CD8-positive, alpha-beta memory T cell (primary cell): Measurements from ENCODE around the gene HSPB1. TPM values are rescaled to one million over a fixed set of nuclear protein-coding genes. Genes with fewer than 3 reads are reported as not detected.

Experiments
- CTCF ChIA-PET: fragments of 350-600 bp; sonication (Branson Sonifier 250); formaldehyde crosslinking; loops from one replicate; lab custom pipeline; 2021; ENCODE audit warnings: antibody characterized with exemption; lab: Charles Lee
- POLR2A ChIA-PET: fragments of 350-600 bp; sonication (Branson Sonifier 250); formaldehyde crosslinking; loops from one replicate; lab custom pipeline; 2021; ENCODE audit warnings: antibody characterized with exemption; lab: Charles Lee
- DNase-seq, 5 donors: peaks; one replicate each; pipeline versions ENCODE4 v3.0.0 to v3.0.0-alpha.2; 2020 to 2022; ENCODE audit warnings: mixed read lengths in 1 of 5
- H3K27ac ChIP-seq: one replicate; pipeline ENCODE4 v1.7.0; 2013; ENCODE audit warnings: low read depth, mild to moderate bottlenecking, low read length, moderate library complexity
- H3K27me3 ChIP-seq: 2 replicates; pipeline ENCODE4 v1.7.0; 2013; ENCODE audit warnings: low read length, mild to moderate bottlenecking; ENCODE audit not compliant: insufficient read depth, poor library complexity, severe bottlenecking
- H3K36me3 ChIP-seq: 2 replicates; pipeline ENCODE4 v1.7.0; 2013; ENCODE audit warnings: mild to moderate bottlenecking, low read length, moderate library complexity; ENCODE audit not compliant: insufficient read depth
- H3K4me1 ChIP-seq: 2 replicates; pipeline ENCODE4 v1.7.0; 2013; ENCODE audit warnings: mild to moderate bottlenecking, low read length, moderate library complexity; ENCODE audit not compliant: insufficient read depth
- H3K4me3 ChIP-seq: 2 replicates; pipeline ENCODE4 v1.7.0; 2013; ENCODE audit warnings: mild to moderate bottlenecking, low read length
- H3K9me3 ChIP-seq: 2 replicates; pipeline ENCODE4 v1.7.0; 2013; ENCODE audit warnings: mild to moderate bottlenecking, low read length
- H3K27ac Mint-ChIP-seq, 8 donors: one replicate each; pipeline ENCODE4 v1.8.0; 2020 to 2021; ENCODE audit warnings: mixed read lengths in 8 of 8, mild to moderate bottlenecking in 6 of 8, inconsistent platforms in 3 of 8, moderate library complexity in 3 of 8
- H3K27me3 Mint-ChIP-seq, 2 donors: one replicate each; pipeline ENCODE4 v1.8.0; 2020 to 2021; ENCODE audit warnings: mixed read lengths in 2 of 2, mild to moderate bottlenecking in 1 of 2, moderate library complexity in 1 of 2
- H3K36me3 Mint-ChIP-seq, 3 donors: one replicate each; pipeline ENCODE4 v1.8.0; 2020 to 2021; ENCODE audit warnings: mixed read lengths in 3 of 3, inconsistent platforms in 1 of 3, mild to moderate bottlenecking in 1 of 3
- H3K4me1 Mint-ChIP-seq, 3 donors: one replicate each; pipeline ENCODE4 v1.8.0; 2020 to 2021; ENCODE audit warnings: mixed read lengths in 3 of 3, inconsistent platforms in 1 of 3, mild to moderate bottlenecking in 1 of 3
- H3K4me3 Mint-ChIP-seq, 7 donors: one replicate each; pipeline ENCODE4 v1.8.0; 2020 to 2021; ENCODE audit warnings: mixed read lengths in 7 of 7, mild to moderate bottlenecking in 6 of 7, moderate library complexity in 4 of 7, inconsistent platforms in 2 of 7
- H3K9me3 Mint-ChIP-seq, 5 donors: one replicate each; pipeline ENCODE4 v1.8.0; 2020 to 2022; ENCODE audit warnings: mixed read lengths in 5 of 5, mild to moderate bottlenecking in 3 of 5, moderate library complexity in 2 of 5, inconsistent platforms in 1 of 5
- polyA plus RNA-seq: library from polyadenylated mRNA; unstranded; fragments of 300-500 nt; fragmentation: Illumina TruSeq; gene quantifications from one replicate; pipeline ENCODE4 v1.2.3, GENCODE V29; 2021
- total RNA-seq, 2 experiments: library from RNA; stranded (reverse); gene quantifications; one replicate each; pipeline ENCODE4 v1.2.3, GENCODE V29; 2021

Gene HSPB1
- total and polyA plus RNA-seq, 3 experiments from 2014 or later = 74.7 to 84.1 (median 80.7) TPM

DNA sequence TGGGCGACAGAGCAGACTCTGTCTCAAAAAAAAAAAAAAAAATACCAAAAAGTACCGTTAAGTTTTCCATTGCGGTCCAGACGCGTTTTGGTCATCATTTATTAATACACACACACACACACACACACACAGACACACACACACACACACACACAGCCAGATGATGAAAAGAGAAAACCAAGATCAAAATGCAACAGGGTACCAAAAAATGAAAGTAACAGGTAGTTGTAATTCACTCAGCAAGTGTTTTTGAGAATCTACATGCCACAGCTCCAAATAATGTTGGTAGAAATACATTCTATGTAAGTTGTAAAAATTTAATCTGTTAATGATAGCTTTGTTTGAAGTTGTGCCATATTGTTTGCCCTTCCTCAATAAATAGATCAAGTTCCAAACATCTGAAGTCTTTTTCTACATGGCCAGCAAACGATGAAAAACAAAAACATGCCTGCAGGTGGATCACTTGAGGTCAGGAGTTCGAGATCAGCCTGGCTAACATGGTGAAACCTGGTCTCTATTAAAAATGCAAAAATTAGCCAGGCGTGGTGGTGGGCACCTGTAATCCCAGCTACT lies 46.9 kb downstream of the HSPB1 start:
- H3K27me3 ChIP-seq = no peaks in the 10 kb centered on the region
- no peaks in the 10 kb centered on the region for H3K9me3 ChIP-seq
- no peaks in the 10 kb centered on the region for H3K27me3 Mint-ChIP-seq
- no peaks in the 10 kb centered on the region for H3K9me3 Mint-ChIP-seq
- CTCF ChIA-PET = interaction anchor here (2.0 kb wide), 1 partner anchor 58 kb away, joined by 5 read pairs; no protein-coding TSS in a partner anchor
- peak overlapping the region in 1 of 8 donors; percentile 64 for H3K27ac Mint-ChIP-seq
- peaks cover 55 to 72% (median 69%) of the 10 kb centered on the region in 3 donors for H3K4me1 Mint-ChIP-seq
- peak overlapping the region in 1 of 7 donors; percentile 23 for H3K4me3 Mint-ChIP-seq
- no peak for DNase-seq
- H3K4me1 ChIP-seq = peaks cover 45% of the 10 kb centered on the region
- no peak overlapping the region for H3K27ac ChIP-seq
- POLR2A ChIA-PET = interaction anchor here (0.5 to 0.7 kb wide), 2 partner anchors 45 to 473 kb away, joined by 3 read pairs; no protein-coding TSS in a partner anchor
- peaks cover 8 to 57% (median 26%) of the 10 kb centered on the region in 3 donors for H3K36me3 Mint-ChIP-seq
- peaks cover 16% of the 10 kb centered on the region for H3K36me3 ChIP-seq
- H3K4me3 ChIP-seq = no peak overlapping the region

DNA sequence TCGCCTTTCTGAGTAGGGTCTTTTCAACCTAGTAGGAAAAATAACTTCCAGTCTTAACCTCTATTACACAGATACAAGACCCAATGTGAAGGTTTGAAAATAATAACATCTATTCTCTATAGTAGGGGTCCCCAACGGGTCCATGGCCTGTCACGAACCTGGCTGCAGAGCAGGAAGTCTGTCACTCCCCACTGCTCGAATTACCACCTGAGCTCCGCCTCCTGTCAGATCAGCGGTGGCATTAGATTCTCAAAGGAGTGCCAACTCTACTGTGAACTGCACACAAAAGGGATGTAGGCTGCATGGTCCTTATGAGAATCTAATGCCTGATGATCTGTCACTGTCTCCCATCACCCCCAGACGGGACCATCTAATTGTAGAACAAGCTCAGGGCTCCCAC lies 48.9 kb downstream of the HSPB1 start:
- CTCF ChIA-PET = interaction anchor here (1.1 to 2.0 kb wide), 2 partner anchors 60 to 173 kb away, joined by 3 to 5 read pairs; no protein-coding TSS in a partner anchor
- H3K4me1 ChIP-seq = peaks cover 54% of the 10 kb centered on the region
- H3K36me3 Mint-ChIP-seq = peaks cover 9 to 59% (median 27%) of the 10 kb centered on the region in 3 donors

DNA sequence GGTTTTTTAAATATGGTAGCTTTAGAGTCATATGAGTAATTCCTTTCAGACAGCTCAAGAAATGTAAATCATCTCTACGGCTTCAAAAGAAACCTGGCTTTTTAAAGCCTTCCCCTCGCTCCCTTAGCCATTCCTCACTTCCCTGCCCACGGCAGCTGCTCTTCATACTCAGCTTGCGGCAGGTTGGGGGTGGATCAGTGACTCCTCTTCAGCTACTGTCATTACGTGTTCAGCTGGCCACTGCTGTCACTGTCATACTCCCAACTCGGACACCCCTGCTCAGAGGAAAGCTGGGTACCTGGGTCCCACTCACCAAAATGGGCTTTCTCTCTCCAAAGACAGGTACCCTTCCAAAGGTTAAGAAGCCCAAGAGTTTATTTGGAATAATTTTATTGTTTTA lies 49.7 kb downstream of the HSPB1 start:
- no peak overlapping the region for H3K4me3 ChIP-seq
- peaks cover 9 to 53% (median 19%) of the 10 kb centered on the region in 3 donors for H3K36me3 Mint-ChIP-seq
- no peaks in the 10 kb centered on the region for H3K9me3 ChIP-seq
- H3K27ac ChIP-seq = no peak overlapping the region
- ChIA-PET CTCF (interaction anchor here (1.1 kb wide), 1 partner anchor 174 kb away, joined by 3 read pairs; no protein-coding TSS in a partner anchor), POLR2A (no interaction called here)
- peaks cover 54% of the 10 kb centered on the region for H3K4me1 ChIP-seq
- no peaks in the 10 kb centered on the region for H3K27me3 Mint-ChIP-seq
- H3K27ac Mint-ChIP-seq = peak overlapping the region in 1 of 8 donors; percentile 42
- H3K4me1 Mint-ChIP-seq = peaks cover 58 to 79% (median 75%) of the 10 kb centered on the region in 3 donors
- H3K9me3 Mint-ChIP-seq = no peaks in the 10 kb centered on the region
- DNase-seq = no peak
- H3K36me3 ChIP-seq = no peaks in the 10 kb centered on the region
- H3K4me3 Mint-ChIP-seq = peak overlapping the region in 1 of 7 donors; percentile 8
- H3K27me3 ChIP-seq = no peaks in the 10 kb centered on the region

More for the DNA sequence above, 48.9 kb downstream of the HSPB1 start:
- POLR2A ChIA-PET = no interaction called here
- no peaks in the 10 kb centered on the region for H3K9me3 ChIP-seq
- H3K4me3 Mint-ChIP-seq = peak overlapping the region in 1 of 7 donors; percentile 59
- H3K36me3 ChIP-seq = peaks cover 7% of the 10 kb centered on the region
- peak overlapping the region in 2 of 8 donors; percentile 0 to 51 for H3K27ac Mint-ChIP-seq
- H3K4me1 Mint-ChIP-seq = peaks cover 58 to 80% (median 75%) of the 10 kb centered on the region in 3 donors
- H3K27me3 ChIP-seq = no peaks in the 10 kb centered on the region
- H3K27ac ChIP-seq = no peak overlapping the region
- no peak overlapping the region for H3K4me3 ChIP-seq
- DNase-seq = no peak
- no peaks in the 10 kb centered on the region for H3K9me3 Mint-ChIP-seq
- no peaks in the 10 kb centered on the region for H3K27me3 Mint-ChIP-seq

DNA sequence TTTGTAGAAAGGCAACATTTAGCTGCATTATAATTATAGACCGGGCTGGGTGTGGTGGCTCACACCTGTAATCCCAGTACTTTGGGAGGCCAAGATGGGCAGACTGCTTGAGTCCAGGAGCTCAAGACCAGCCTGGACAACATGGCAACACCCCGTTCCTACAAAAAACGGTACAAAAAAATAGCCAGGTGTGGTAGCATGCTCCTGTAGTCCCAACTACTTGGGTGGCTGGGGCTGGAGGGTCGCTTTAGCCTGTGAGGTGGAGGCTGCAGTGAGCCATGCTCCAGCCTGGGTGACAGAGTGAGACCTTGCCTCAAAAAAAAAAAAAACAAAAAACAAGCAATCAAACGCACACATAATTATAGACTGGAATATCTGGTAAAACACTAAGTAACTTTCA lies 51.3 kb downstream of the HSPB1 start:
- H3K4me3 ChIP-seq = no peak overlapping the region

More for the DNA sequence above, 51.3 kb downstream of the HSPB1 start:
- Histone ChIP-seq H3K36me3 (no peaks in the 10 kb centered on the region), H3K9me3 (no peaks in the 10 kb centered on the region), H3K4me1 (peaks cover 50% of the 10 kb centered on the region), H3K27ac (no peak overlapping the region), H3K27me3 (no peaks in the 10 kb centered on the region)
- H3K4me3 Mint-ChIP-seq = no peak overlapping the region
- peaks cover 57 to 77% (median 73%) of the 10 kb centered on the region in 3 donors for H3K4me1 Mint-ChIP-seq
- H3K27me3 Mint-ChIP-seq = peaks cover 0 to 2% of the 10 kb centered on the region in 2 donors
- no peak for DNase-seq
- H3K9me3 Mint-ChIP-seq = no peaks in the 10 kb centered on the region
- CTCF ChIA-PET = interaction anchor here (0.8 kb wide), 1 partner anchor 62 kb away, joined by 3 read pairs; no protein-coding TSS in a partner anchor
- H3K36me3 Mint-ChIP-seq = peaks cover 9 to 51% (median 14%) of the 10 kb centered on the region in 3 donors
- POLR2A ChIA-PET = no interaction called here
- H3K27ac Mint-ChIP-seq = no peak overlapping the region

Other genes starting within 250 kb of the HSPB1 start
- not detected for gene SRRM3, start 100.8 kb upstream of the HSPB1 start, total RNA-seq
- gene SRRM3, start 100.8 kb upstream of the HSPB1 start, polyA plus RNA-seq = not detected
- 100 to 1,000 TPM; 149 to 151 TPM for gene YWHAG, start 56.3 kb downstream of the HSPB1 start, total RNA-seq
- gene YWHAG, start 56.3 kb downstream of the HSPB1 start, polyA plus RNA-seq = 2.1 TPM
- gene SSC4D, start 107.0 kb downstream of the HSPB1 start, total RNA-seq = under 1 TPM; 0.35 to 0.55 TPM
- 0.17 TPM for gene SSC4D, start 107.0 kb downstream of the HSPB1 start, polyA plus RNA-seq
- gene ZP3, start 122.3 kb downstream of the HSPB1 start, total RNA-seq = 1 to 10 TPM; 1.6 TPM
- gene ZP3, start 122.3 kb downstream of the HSPB1 start, polyA plus RNA-seq = 2.2 TPM
- gene DTX2, start 159.0 kb downstream of the HSPB1 start, total RNA-seq = 10 to 100 TPM; 17.9 to 23.4 TPM
- gene DTX2, start 159.0 kb downstream of the HSPB1 start, polyA plus RNA-seq = 15.7 TPM
- under 1 TPM in 1 of 2 experiments, not detected in 1; 0.42 TPM for gene UPK3B, start 207.9 kb downstream of the HSPB1 start, total RNA-seq
- gene UPK3B, start 207.9 kb downstream of the HSPB1 start, polyA plus RNA-seq = 0.16 TPM
- gene SPDYE16, start 240.6 kb downstream of the HSPB1 start, total RNA-seq = under 1 TPM; 0.20 to 0.42 TPM
- 0.13 TPM for gene SPDYE16, start 240.6 kb downstream of the HSPB1 start, polyA plus RNA-seq